SK-N-SH (cell line): ENCODE results near the gene TMEM205.

Experiments used
- NFIC ChIP-seq: IDR thresholded peaks from 2 replicates; pipeline ENCODE4 v1.4.0; 2012; ENCODE audit warnings: borderline replicate concordance
- NRF1 ChIP-seq: IDR thresholded peaks from 2 replicates; pipeline ENCODE4 v1.6.1; 2012; ENCODE audit warnings: low read depth, mild to moderate bottlenecking, low read length
- RFX5 ChIP-seq: IDR thresholded peaks from 2 replicates; pipeline ENCODE4 v1.6.1; 2012; ENCODE audit warnings: mild to moderate bottlenecking, improper control_type of control experiment, low read length
- SMC3 ChIP-seq: IDR thresholded peaks from 2 replicates; pipeline ENCODE4 v1.6.1; 2012; ENCODE audit warnings: low read depth, low read length, improper control_type of control experiment
- TF ChIP-seq, protein P1 (sequence below): fragments of 200-600 bp; sonication (generic); IDR thresholded peaks from 2 replicates; pipeline ENCODE4 v1.6.1; 2017; ENCODE audit warnings: antibody characterized with exemption, mild to moderate bottlenecking, moderate library complexity

DNA sequence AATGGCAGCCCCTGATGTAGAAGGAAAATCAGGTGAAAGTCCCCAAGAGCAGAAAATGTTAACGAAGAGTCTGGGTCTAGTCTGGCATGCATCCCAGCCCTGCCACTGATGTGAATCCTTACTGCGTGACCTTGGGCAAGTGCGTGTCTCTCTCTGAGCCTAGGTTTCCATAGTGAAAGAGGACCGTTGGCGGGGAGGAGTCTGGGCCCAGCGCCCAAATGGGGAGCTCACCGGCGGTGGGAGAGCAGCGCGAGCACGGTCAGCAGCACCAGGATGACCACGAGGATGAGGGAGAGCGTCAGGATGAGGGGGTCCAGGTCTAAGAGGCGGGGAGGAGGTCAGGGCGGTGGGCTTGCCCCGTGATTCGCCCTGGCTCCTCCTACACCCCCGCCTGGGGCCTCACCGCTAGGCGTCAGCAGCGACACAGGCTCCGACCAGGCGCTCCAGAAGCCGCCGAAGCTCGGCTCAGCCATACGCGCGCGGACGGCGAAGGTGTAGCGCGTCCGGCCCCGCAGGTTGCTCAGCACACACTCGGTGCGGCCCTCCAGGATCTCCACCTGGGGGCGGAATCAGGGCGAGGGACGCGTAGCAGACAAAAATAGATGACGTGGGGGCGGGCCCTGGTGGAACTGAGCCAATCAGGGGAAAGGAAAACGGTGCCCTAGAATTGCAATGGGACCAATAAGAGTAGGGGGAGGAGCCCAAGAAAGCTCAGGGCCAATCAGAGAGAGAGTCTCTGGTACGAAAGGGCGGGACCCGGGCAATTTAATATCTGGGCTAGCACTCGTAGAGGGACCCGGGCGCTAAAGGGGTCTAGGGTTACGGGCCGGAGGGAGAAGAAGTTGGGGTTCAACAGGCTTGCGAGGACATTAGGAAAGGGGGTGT lies 34.8 kb upstream of the TMEM205 start:
- TF ChIP-seq, protein P1, sequence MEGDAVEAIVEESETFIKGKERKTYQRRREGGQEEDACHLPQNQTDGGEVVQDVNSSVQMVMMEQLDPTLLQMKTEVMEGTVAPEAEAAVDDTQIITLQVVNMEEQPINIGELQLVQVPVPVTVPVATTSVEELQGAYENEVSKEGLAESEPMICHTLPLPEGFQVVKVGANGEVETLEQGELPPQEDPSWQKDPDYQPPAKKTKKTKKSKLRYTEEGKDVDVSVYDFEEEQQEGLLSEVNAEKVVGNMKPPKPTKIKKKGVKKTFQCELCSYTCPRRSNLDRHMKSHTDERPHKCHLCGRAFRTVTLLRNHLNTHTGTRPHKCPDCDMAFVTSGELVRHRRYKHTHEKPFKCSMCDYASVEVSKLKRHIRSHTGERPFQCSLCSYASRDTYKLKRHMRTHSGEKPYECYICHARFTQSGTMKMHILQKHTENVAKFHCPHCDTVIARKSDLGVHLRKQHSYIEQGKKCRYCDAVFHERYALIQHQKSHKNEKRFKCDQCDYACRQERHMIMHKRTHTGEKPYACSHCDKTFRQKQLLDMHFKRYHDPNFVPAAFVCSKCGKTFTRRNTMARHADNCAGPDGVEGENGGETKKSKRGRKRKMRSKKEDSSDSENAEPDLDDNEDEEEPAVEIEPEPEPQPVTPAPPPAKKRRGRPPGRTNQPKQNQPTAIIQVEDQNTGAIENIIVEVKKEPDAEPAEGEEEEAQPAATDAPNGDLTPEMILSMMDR, result peak; percentile 72
- TF ChIP-seq NFIC (0 out of 2 replicates have a peak, but pooled peaks have one; percentile 8), RFX5 (peak; percentile 56; the same call in 1 of the 2 replicates), SMC3 (peak; percentile 52), NRF1 (no peak)
